KG1 (cell line): ENCODE results near the gene SLFNL1.

Source experiments
- DNase-seq: peaks from one replicate; lab custom pipeline; 2025; lab: John Stamatoyannopoulos, UW

SLFNL1 gene

GRCh38 chr1:41021526-41022308 lies at the start of gene SLFNL1:
Gene SLFNL1, minus strand, starts transcription at chr1:41021725. Its CDS starts 1,065 bp downstream, at chr1:41020660.
- no peak for DNase-seq

- DNase-seq: no peak
These were observed 35.4 kb upstream of the SLFNL1 start for GRCh38 chr1:41056907-41057306.

- no peak for DNase-seq
These were observed 31.8 kb upstream of the SLFNL1 start for GRCh38 chr1:41053316-41053715.

GRCh38 chr1:41051022-41051421 lies 29.5 kb upstream of the SLFNL1 start:
- no peak for DNase-seq

GRCh38 chr1:41048540-41048939 lies 27.0 kb upstream of the SLFNL1 start:
- DNase-seq: no peak

- DNase-seq: no peak
These were observed 24.8 kb upstream of the SLFNL1 start for GRCh38 chr1:41046347-41046775.

GRCh38 chr1:41045740-41046139 lies 24.2 kb upstream of the SLFNL1 start:
- DNase-seq: no peak

- no peak for DNase-seq
These were observed 22.7 kb upstream of the SLFNL1 start for GRCh38 chr1:41044187-41044586.

- no peak for DNase-seq
These were observed 20.2 kb upstream of the SLFNL1 start for GRCh38 chr1:41041614-41042270.

GRCh38 chr1:41038110-41038509 lies 16.6 kb upstream of the SLFNL1 start:
- no peak for DNase-seq

GRCh38 chr1:41037116-41037903 lies 15.8 kb upstream of the SLFNL1 start:
- DNase-seq: no peak

- DNase-seq: no peak
These were observed 11.7 kb upstream of the SLFNL1 start for GRCh38 chr1:41033272-41033671.

- no peak for DNase-seq
These were observed 10.6 kb upstream of the SLFNL1 start for GRCh38 chr1:41032147-41032546.

GRCh38 chr1:41030872-41031616 lies 9.5 kb upstream of the SLFNL1 start:
- DNase-seq: no peak

- no peak for DNase-seq
These were observed 6.6 kb upstream of the SLFNL1 start for GRCh38 chr1:41028034-41028642.

- no peak for DNase-seq
These were observed 4.7 kb upstream of the SLFNL1 start for GRCh38 chr1:41025979-41026819.

- DNase-seq: no peak
These were observed 3.4 kb upstream of the SLFNL1 start for GRCh38 chr1:41024953-41025352.

GRCh38 chr1:41023279-41023990 lies 1.9 kb upstream of the SLFNL1 start:
- no peak for DNase-seq

- no peak for DNase-seq
These were observed 899 bp upstream of the SLFNL1 start for GRCh38 chr1:41022424-41022823.

- DNase-seq: no peak
These were observed 871 bp downstream of the SLFNL1 start for GRCh38 chr1:41020654-41021053.
